Upper lobe of right lung (tissue), 1 donor: ENCODE measurements around the gene SEMA3B. TPM values are rescaled to one million over a fixed set of nuclear protein-coding genes. Genes with fewer than 3 reads are reported as not detected.
"Not testable (repeated sequence)": the region's sequence is repeated elsewhere in the genome, so short reads cannot be mapped to it uniquely, and the experiment has no call there.

Experiments used
- ATAC-seq: fragments of 200-7000 bp; cut with Tn5 transposase; one replicate; pipeline ENCODE4 v1.9.1; 2020; ENCODE audit warnings: mild to moderate bottlenecking, moderate library complexity
- DNase-seq: peaks from one replicate; pipeline ENCODE4 v3.0.0-alpha.2; 2020
- H3K27ac ChIP-seq: fragments of 200-600 bp; one replicate; pipeline ENCODE4 v1.8.0; 2022
- H3K27me3 ChIP-seq: fragments of 200-600 bp; one replicate; pipeline ENCODE4 v1.8.0; 2022; ENCODE audit warnings: mild to moderate bottlenecking
- H3K36me3 ChIP-seq: fragments of 200-600 bp; one replicate; pipeline ENCODE4 v1.8.0; 2022
- H3K4me1 ChIP-seq: fragments of 200-600 bp; one replicate; pipeline ENCODE4 v1.8.0; 2022
- H3K4me3 ChIP-seq: fragments of 200-600 bp; one replicate; pipeline ENCODE4 v1.8.0; 2022; ENCODE audit warnings: mild to moderate bottlenecking
- H3K9me3 ChIP-seq: fragments of 200-600 bp; one replicate; pipeline ENCODE4 v1.8.0; 2022
- intact Hi-C: fragments of 100-400 bp; cut with DNase I; formaldehyde crosslinking; loops from one replicate; pipeline ENCODE4 v1.11.0; 2022
- total RNA-seq: library from RNA; stranded (reverse); fragmentation: NEBNext Ultra II Directional; extraction: Animal tissue kit (Norgen Biotek cat#: 25700); gene quantifications from one replicate; pipeline ENCODE4 v1.2.1, GENCODE V29; 2021
- TF ChIP-seq, protein P1 (sequence below): fragments of 200-600 bp; IDR thresholded peaks from one replicate; pipeline ENCODE4 v1.8.0; 2022; ENCODE audit warnings: antibody characterized with exemption
- donor health status: DM: no; HTN: yes; CAD: no; lungs with severe emphysema.

Gene SEMA3B
- total RNA-seq, 1 donor from 2014 or later = 120 TPM

GRCh38 chr3:50243543-50243895, 25.4 kb upstream of the SEMA3B start:
- Histone ChIP-seq H3K27ac (peak overlapping the region; percentile 85), H3K4me1 (peaks cover 100% of the 10 kb centered on the region), H3K9me3 (no peaks in the 10 kb centered on the region), H3K27me3 (no peaks in the 10 kb centered on the region), H3K36me3 (peaks cover 29% of the 10 kb centered on the region), H3K4me3 (peak overlapping the region; percentile 27)
- ATAC-seq (no peak), DNase-seq (no peak)
- intact Hi-C loops = no loop called here
- TF ChIP-seq, protein P1, sequence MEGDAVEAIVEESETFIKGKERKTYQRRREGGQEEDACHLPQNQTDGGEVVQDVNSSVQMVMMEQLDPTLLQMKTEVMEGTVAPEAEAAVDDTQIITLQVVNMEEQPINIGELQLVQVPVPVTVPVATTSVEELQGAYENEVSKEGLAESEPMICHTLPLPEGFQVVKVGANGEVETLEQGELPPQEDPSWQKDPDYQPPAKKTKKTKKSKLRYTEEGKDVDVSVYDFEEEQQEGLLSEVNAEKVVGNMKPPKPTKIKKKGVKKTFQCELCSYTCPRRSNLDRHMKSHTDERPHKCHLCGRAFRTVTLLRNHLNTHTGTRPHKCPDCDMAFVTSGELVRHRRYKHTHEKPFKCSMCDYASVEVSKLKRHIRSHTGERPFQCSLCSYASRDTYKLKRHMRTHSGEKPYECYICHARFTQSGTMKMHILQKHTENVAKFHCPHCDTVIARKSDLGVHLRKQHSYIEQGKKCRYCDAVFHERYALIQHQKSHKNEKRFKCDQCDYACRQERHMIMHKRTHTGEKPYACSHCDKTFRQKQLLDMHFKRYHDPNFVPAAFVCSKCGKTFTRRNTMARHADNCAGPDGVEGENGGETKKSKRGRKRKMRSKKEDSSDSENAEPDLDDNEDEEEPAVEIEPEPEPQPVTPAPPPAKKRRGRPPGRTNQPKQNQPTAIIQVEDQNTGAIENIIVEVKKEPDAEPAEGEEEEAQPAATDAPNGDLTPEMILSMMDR = no peak

GRCh38 chr3:50244813-50245212, 24.1 kb upstream of the SEMA3B start:
- H3K4me3 ChIP-seq, DNase-seq, H3K27me3 ChIP-seq, H3K9me3 ChIP-seq, intact Hi-C loops, ATAC-seq: not testable (repeated sequence)
- H3K36me3 ChIP-seq = peaks cover 20% of the 10 kb centered on the region
- peaks cover 100% of the 10 kb centered on the region for H3K4me1 ChIP-seq
- H3K27ac ChIP-seq = peak overlapping the region; percentile 85

GRCh38 chr3:50245251-50245745, 23.6 kb upstream of the SEMA3B start:
- H3K4me1 ChIP-seq = peaks cover 100% of the 10 kb centered on the region
- TF ChIP-seq, protein P1 = no peak
- no peaks in the 10 kb centered on the region for H3K27me3 ChIP-seq
- H3K4me3 ChIP-seq = peak overlapping the region; percentile 41
- H3K27ac ChIP-seq = peak overlapping the region; percentile 85
- ATAC-seq = no peak
- intact Hi-C loops = no loop called here
- DNase-seq = no peak
- peaks cover 15% of the 10 kb centered on the region for H3K36me3 ChIP-seq
- no peaks in the 10 kb centered on the region for H3K9me3 ChIP-seq

- TF ChIP-seq, protein P1 = peak; percentile 98
- peak overlapping the region; percentile 41 for H3K4me3 ChIP-seq
- no peaks in the 10 kb centered on the region for H3K27me3 ChIP-seq
- H3K9me3 ChIP-seq = no peaks in the 10 kb centered on the region
- peaks cover 100% of the 10 kb centered on the region for H3K4me1 ChIP-seq
- peak overlapping the region; percentile 85 for H3K27ac ChIP-seq
- ATAC-seq (peak; percentile 83), DNase-seq (peak; percentile 95)
- peaks cover 12% of the 10 kb centered on the region for H3K36me3 ChIP-seq
- intact Hi-C loops = no loop called here
These were observed 23.0 kb upstream of the SEMA3B start for GRCh38 chr3:50245831-50246516.

DNA sequence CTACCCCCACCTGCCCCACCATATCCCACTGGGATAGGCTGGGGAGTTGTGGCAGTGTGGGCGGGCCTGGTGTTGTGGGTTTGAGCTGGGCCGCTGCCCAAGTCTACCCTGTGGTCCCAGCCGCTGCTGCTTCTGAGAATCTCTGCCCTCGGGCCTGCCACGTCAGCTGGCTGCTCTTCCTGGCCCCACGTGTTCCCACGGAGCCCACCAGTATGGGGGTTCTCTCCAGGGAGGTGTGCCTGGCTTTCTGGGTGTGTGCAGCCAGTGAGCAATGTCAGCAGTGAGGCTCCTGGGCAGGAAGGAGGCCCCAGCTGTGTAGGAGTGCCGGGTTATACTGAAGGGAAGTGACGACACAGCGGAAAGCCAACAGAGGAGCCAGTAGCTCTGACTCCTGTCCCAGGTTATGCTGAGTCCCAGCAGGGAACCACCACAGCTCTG, 22.4 kb upstream of the SEMA3B start:
- DNase-seq (peak; percentile 74), ATAC-seq (peak; percentile 46)
- Histone ChIP-seq H3K27ac (peak overlapping the region; percentile 85), H3K4me3 (peak overlapping the region; percentile 41), H3K27me3 (no peaks in the 10 kb centered on the region), H3K36me3 (peaks cover 14% of the 10 kb centered on the region), H3K9me3 (no peaks in the 10 kb centered on the region), H3K4me1 (peaks cover 100% of the 10 kb centered on the region)
- intact Hi-C loops = no loop called here
- TF ChIP-seq, protein P1 = no peak

DNA sequence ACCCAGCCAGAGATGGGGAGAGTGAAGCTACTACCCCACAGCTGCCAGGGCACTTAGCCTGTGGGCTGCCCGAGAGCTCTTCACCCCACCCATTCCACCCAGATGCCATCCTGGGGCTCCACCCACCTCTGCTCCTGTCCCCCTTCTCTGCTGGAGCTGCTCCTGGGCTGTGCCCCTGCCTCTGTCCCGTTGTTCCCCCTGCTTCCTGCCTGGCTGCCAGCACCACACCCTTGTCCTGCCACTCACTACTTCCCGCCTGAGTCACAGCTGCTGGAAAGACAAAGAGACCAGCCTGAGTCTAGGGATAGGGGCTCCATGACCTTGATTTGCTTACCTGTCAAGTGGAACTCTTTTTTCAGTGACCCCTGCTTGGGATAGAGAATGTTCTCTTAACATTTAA, 20.6 kb upstream of the SEMA3B start:
- Histone ChIP-seq H3K27me3 (no peaks in the 10 kb centered on the region), H3K36me3 (peaks cover 32% of the 10 kb centered on the region), H3K4me3 (no peak overlapping the region), H3K9me3 (no peaks in the 10 kb centered on the region), H3K4me1 (peaks cover 94% of the 10 kb centered on the region), H3K27ac (peak overlapping the region; percentile 85)
- TF ChIP-seq, protein P1 = no peak
- intact Hi-C loops = no loop called here
- ATAC-seq (peak; percentile 42), DNase-seq (no peak)
